NCI-H82 (cell line): Measurements from ENCODE around the gene ADAMTS18.
"Not testable (repeated sequence)": the region's sequence is repeated elsewhere in the genome, so short reads cannot be mapped to it uniquely, and the experiment has no call there.

Experiments
- DNase-seq: peaks from one replicate; lab custom pipeline; 2025; lab: John Stamatoyannopoulos, UW

Gene ADAMTS18

GRCh38 chr16:77285676-77286075 lies 149.2 kb downstream of the ADAMTS18 start:
- DNase-seq = no peak

- no peak for DNase-seq
Measured at GRCh38 chr16:77282345-77282744, 152.5 kb downstream of the ADAMTS18 start.

- not testable (repeated sequence) for DNase-seq
Measured at GRCh38 chr16:77279316-77279715, 155.5 kb downstream of the ADAMTS18 start.

GRCh38 chr16:77277571-77277970 lies 157.3 kb downstream of the ADAMTS18 start:
- DNase-seq = no peak

GRCh38 chr16:77277141-77277540 lies 157.7 kb downstream of the ADAMTS18 start:
- DNase-seq = no peak

GRCh38 chr16:77276661-77277060 lies 158.2 kb downstream of the ADAMTS18 start:
- DNase-seq = peak; percentile 1

GRCh38 chr16:77275303-77275702 lies 159.5 kb downstream of the ADAMTS18 start:
- not testable (repeated sequence) for DNase-seq

- no peak for DNase-seq
Measured at GRCh38 chr16:77273815-77274214, 161.0 kb downstream of the ADAMTS18 start.

- peak; percentile 78 for DNase-seq
Measured at GRCh38 chr16:77271532-77272426, 163.1 kb downstream of the ADAMTS18 start.

GRCh38 chr16:77266185-77266584 lies 168.6 kb downstream of the ADAMTS18 start:
- DNase-seq = not testable (repeated sequence)

- no peak for DNase-seq
Measured at GRCh38 chr16:77262971-77263370, 171.9 kb downstream of the ADAMTS18 start.

- DNase-seq = no peak
Measured at GRCh38 chr16:77250400-77250799, 184.4 kb downstream of the ADAMTS18 start.

- DNase-seq = no peak
Measured at GRCh38 chr16:77246150-77246549, 188.7 kb downstream of the ADAMTS18 start.

GRCh38 chr16:77242471-77242870 lies 192.4 kb downstream of the ADAMTS18 start:
- DNase-seq = not testable (repeated sequence)

GRCh38 chr16:77238593-77238992 lies 196.2 kb downstream of the ADAMTS18 start:
- no peak for DNase-seq

- peak; percentile 91 for DNase-seq
Measured at GRCh38 chr16:77236063-77236511, 198.7 kb downstream of the ADAMTS18 start.

GRCh38 chr16:77234611-77235010 lies 200.2 kb downstream of the ADAMTS18 start:
- peak; percentile 92 for DNase-seq

GRCh38 chr16:77233799-77234519 lies 200.9 kb downstream of the ADAMTS18 start:
- DNase-seq = peak; percentile 46
